ENCODE data around the gene GOSR2. TPM values are rescaled to one million over a fixed set of nuclear protein-coding genes. Genes with fewer than 3 reads are reported as not detected.

Gene GOSR2
- total and polyA plus RNA-seq, 2 donors (not counting 3 experiments of a cell fraction or from before 2014, with no cell fraction given), result 48.6 to 54.7 TPM

DNA sequence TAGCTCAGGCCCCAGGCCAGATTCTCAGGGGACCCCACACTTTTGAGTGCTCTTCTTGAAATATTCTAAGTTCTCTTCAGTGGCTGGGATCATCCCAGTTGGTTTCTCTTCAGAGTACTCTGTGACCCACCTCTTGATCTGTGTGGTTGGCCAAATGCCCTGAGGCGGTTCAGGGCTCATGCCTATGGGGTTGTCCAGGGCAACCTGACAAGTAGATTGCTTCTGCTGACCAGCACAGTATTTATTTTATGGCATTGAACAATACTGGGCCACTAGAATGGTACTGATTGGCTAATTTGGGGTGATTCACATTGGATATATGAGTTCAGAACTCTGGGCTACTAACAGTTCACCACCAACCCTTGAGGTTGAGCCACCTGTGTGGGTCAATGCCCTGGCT lies 7.4 kb upstream of the GOSR2 start:
- no peak for FAIRE-seq
- dilution Hi-C loops (cut with MboI; ENCODE audit: extremely low pct_ligation_motif_present, low sequenced_read_pairs) (no loop called here), intact Hi-C loops (cut with micrococcal nuclease) (no loop called here)
- Histone ChIP-seq H3K4me3 (replicated peaks in 1 of 3; ENCODE audit: insufficient read depth in 1 of 3, low read depth in 1 of 3, low read length in 3 of 3) (no peak overlapping the region), H2AFZ (ENCODE audit: low read depth, low read length) (no peak overlapping the region), H4K20me1 (replicated peaks; ENCODE audit: control insufficient read depth, extremely low read depth, insufficient read depth, low read length) (no peaks in the 10 kb centered on the region), H3K27me3 (ENCODE audit: control insufficient read depth in 2 of 2, insufficient read depth in 2 of 2, low read length in 2 of 2) (peaks cover 0 to 1% of the 10 kb centered on the region in 2 experiments), H3K9ac (replicated peaks; ENCODE audit: extremely low read depth, insufficient read depth, low read length) (no peak overlapping the region), H3K27ac (ENCODE audit: insufficient read depth, low read depth, low read length) (no peak overlapping the region), H3K9me3 (replicated peaks; ENCODE audit: control insufficient read depth, insufficient read depth, low read length) (no peaks in the 10 kb centered on the region), H3K9me1 (replicated peaks; ENCODE audit: control insufficient read depth, extremely low read depth, insufficient read depth, low read length) (no peaks in the 10 kb centered on the region), H3K4me2 (ENCODE audit: insufficient read depth, low read length) (no peak overlapping the region), H3K36me3 (ENCODE audit: control insufficient read depth in 2 of 2, extremely low read depth in 1 of 2, insufficient read depth in 2 of 2, low read length in 2 of 2) (no peaks in the 10 kb centered on the region), H3K4me1 (ENCODE audit: control insufficient read depth, extremely low read depth, insufficient read depth, low read length) (no peaks in the 10 kb centered on the region), H3K79me2 (ENCODE audit: control insufficient read depth, insufficient read depth, low read length) (no peaks in the 10 kb centered on the region)
- TF ChIP-seq, protein P1, sequence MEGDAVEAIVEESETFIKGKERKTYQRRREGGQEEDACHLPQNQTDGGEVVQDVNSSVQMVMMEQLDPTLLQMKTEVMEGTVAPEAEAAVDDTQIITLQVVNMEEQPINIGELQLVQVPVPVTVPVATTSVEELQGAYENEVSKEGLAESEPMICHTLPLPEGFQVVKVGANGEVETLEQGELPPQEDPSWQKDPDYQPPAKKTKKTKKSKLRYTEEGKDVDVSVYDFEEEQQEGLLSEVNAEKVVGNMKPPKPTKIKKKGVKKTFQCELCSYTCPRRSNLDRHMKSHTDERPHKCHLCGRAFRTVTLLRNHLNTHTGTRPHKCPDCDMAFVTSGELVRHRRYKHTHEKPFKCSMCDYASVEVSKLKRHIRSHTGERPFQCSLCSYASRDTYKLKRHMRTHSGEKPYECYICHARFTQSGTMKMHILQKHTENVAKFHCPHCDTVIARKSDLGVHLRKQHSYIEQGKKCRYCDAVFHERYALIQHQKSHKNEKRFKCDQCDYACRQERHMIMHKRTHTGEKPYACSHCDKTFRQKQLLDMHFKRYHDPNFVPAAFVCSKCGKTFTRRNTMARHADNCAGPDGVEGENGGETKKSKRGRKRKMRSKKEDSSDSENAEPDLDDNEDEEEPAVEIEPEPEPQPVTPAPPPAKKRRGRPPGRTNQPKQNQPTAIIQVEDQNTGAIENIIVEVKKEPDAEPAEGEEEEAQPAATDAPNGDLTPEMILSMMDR (IDR thresholded peaks at IDR 0.05; ENCODE audit: extremely low read depth in 1 of 2, insufficient read depth in 1 of 2, low read depth in 1 of 2, low read length in 2 of 2), result no peak
- no peak for TF ChIP-seq POLR2A (IDR thresholded peaks at IDR 0.05; ENCODE audit: low read depth, low read length)
- POLR2A ChIA-PET, result no interaction called here
- no TSS peak for BruUV-seq (replicated peaks)
- DNase-seq (ENCODE audit: low read depth, low spot score), result no peak
- CTCF ChIA-PET, result interaction anchor here (1.8 kb wide), 1 partner anchor 74 kb away, joined by 7 read pairs; no protein-coding TSS in a partner anchor

DNA sequence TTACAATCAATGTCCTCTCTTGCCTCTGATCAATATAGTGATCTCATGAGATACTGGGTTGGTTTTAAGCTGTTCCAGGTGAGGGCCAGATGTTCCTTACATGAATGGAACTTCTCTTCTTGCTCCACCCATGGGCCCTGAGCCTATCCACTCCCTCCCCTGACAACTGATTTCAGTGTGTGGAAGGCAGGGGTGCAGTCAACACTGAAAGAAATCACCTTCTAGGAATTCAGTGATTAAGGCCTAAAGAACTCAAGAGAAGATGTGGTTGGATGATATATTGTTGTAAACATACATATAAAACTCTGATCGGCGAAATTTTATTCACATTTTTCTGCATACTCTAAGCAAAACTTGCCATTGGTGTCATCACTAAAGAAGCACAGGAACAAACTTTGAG lies 6.7 kb upstream of the GOSR2 start:
- Histone ChIP-seq H3K4me1 (ENCODE audit: control insufficient read depth, extremely low read depth, insufficient read depth, low read length) (no peaks in the 10 kb centered on the region), H4K20me1 (replicated peaks; ENCODE audit: control insufficient read depth, extremely low read depth, insufficient read depth, low read length) (no peaks in the 10 kb centered on the region), H3K36me3 (ENCODE audit: control insufficient read depth in 2 of 2, extremely low read depth in 1 of 2, insufficient read depth in 2 of 2, low read length in 2 of 2) (no peaks in the 10 kb centered on the region), H3K27me3 (ENCODE audit: control insufficient read depth in 2 of 2, insufficient read depth in 2 of 2, low read length in 2 of 2) (no peaks in the 10 kb centered on the region), H3K9ac (replicated peaks; ENCODE audit: extremely low read depth, insufficient read depth, low read length) (no peak overlapping the region), H3K27ac (ENCODE audit: insufficient read depth, low read depth, low read length) (no peak overlapping the region), H3K9me1 (replicated peaks; ENCODE audit: control insufficient read depth, extremely low read depth, insufficient read depth, low read length) (no peaks in the 10 kb centered on the region), H3K79me2 (ENCODE audit: control insufficient read depth, insufficient read depth, low read length) (no peaks in the 10 kb centered on the region), H2AFZ (ENCODE audit: low read depth, low read length) (no peak overlapping the region), H3K4me2 (ENCODE audit: insufficient read depth, low read length) (no peak overlapping the region), H3K9me3 (replicated peaks; ENCODE audit: control insufficient read depth, insufficient read depth, low read length) (no peaks in the 10 kb centered on the region), H3K4me3 (replicated peaks in 1 of 3; ENCODE audit: insufficient read depth in 1 of 3, low read depth in 1 of 3, low read length in 3 of 3) (no peak overlapping the region)
- dilution Hi-C loops (cut with MboI; ENCODE audit: extremely low pct_ligation_motif_present, low sequenced_read_pairs), result no loop called here
- TF ChIP-seq, protein P1 (IDR thresholded peaks at IDR 0.05; ENCODE audit: extremely low read depth in 1 of 2, insufficient read depth in 1 of 2, low read depth in 1 of 2, low read length in 2 of 2), result no peak
- no peak for TF ChIP-seq POLR2A (IDR thresholded peaks at IDR 0.05; ENCODE audit: low read depth, low read length)
- TF ChIP-seq GATA2 (IDR thresholded peaks at IDR 0.05; ENCODE audit: insufficient read depth, insufficient read length, low read depth, low read length), result no peak
- TF ChIP-seq FOS (IDR thresholded peaks at IDR 0.05; ENCODE audit: borderline replicate concordance, insufficient read depth, low read length), result no peak
- TF ChIP-seq, protein P2, sequence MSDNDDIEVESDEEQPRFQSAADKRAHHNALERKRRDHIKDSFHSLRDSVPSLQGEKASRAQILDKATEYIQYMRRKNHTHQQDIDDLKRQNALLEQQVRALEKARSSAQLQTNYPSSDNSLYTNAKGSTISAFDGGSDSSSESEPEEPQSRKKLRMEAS (IDR thresholded peaks at IDR 0.05; ENCODE audit: insufficient read depth, insufficient read length), result no peak
- TF ChIP-seq POLR2AphosphoS5 (IDR thresholded peaks at IDR 0.05; ENCODE audit: insufficient read depth, low read depth, low read length), result no peak
- no peak for TF ChIP-seq MYC (IDR thresholded peaks at IDR 0.05; ENCODE audit: low read depth, low read length)
- no peak for TF ChIP-seq EZH2 (IDR thresholded peaks at IDR 0.05; ENCODE audit: borderline replicate concordance, low read depth, low read length, severe bottlenecking)
- TF ChIP-seq JUN (IDR thresholded peaks at IDR 0.05; ENCODE audit: borderline replicate concordance, insufficient read depth, insufficient read length, low read depth), result no peak
- CTCF ChIA-PET, result interaction anchor here (1.8 kb wide), 1 partner anchor 74 kb away, joined by 7 read pairs; no protein-coding TSS in a partner anchor
- intact Hi-C loops (cut with micrococcal nuclease), result no loop called here
- DNase-seq (ENCODE audit: low read depth, low spot score) (no peak), FAIRE-seq (no peak)
- POLR2A ChIA-PET, result no interaction called here
- no TSS peak for BruUV-seq (replicated peaks)
